ENCODE results near the gene GZF1.

DNA sequence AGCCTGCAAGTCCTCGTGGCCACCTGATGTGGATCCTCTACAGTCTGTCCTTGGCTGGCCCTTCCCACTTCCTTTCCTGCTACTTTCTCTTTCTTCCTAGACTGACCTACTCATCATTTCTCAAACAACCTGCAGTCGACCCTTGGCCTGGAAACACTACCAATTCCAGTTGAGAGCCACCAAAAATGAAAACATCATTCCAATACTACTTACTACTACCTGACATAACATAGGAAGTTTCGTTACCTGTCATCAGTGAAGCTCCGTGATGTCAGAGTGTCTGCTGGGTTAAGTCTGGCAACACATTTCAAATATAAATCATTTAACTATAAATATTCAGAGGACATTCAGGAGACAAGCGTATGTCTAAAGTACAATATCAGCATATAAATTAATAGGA is 13.8 kb downstream of the GZF1 start:
- TF ChIP-seq, protein P1, sequence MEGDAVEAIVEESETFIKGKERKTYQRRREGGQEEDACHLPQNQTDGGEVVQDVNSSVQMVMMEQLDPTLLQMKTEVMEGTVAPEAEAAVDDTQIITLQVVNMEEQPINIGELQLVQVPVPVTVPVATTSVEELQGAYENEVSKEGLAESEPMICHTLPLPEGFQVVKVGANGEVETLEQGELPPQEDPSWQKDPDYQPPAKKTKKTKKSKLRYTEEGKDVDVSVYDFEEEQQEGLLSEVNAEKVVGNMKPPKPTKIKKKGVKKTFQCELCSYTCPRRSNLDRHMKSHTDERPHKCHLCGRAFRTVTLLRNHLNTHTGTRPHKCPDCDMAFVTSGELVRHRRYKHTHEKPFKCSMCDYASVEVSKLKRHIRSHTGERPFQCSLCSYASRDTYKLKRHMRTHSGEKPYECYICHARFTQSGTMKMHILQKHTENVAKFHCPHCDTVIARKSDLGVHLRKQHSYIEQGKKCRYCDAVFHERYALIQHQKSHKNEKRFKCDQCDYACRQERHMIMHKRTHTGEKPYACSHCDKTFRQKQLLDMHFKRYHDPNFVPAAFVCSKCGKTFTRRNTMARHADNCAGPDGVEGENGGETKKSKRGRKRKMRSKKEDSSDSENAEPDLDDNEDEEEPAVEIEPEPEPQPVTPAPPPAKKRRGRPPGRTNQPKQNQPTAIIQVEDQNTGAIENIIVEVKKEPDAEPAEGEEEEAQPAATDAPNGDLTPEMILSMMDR (conservative IDR thresholded peaks at IDR 0.05): no peak
- no peak for TF ChIP-seq ZFX (IDR thresholded peaks at IDR 0.05)

Measured in C4-2B (cell line).